Large intestine (tissue), 3 donors: ENCODE data around the gene EMC9. TPM values are rescaled to one million over a fixed set of nuclear protein-coding genes. Genes with fewer than 3 reads are reported as not detected.

Experiments
- DNase-seq, 2 donors: peaks; one replicate each; pipeline versions ENCODE4 v3.0.0 to v3.0.0-alpha.2; 2013
- H3K27ac ChIP-seq: one replicate; pipeline ENCODE4 v1.5.1; 2013; ENCODE audit warnings: low read length
- H3K27me3 ChIP-seq: 2 replicates; pipeline ENCODE4 v1.6.1; 2013; ENCODE audit warnings: low read length; ENCODE audit not compliant: control insufficient read depth, insufficient read depth
- H3K36me3 ChIP-seq: 2 replicates; pipeline ENCODE4 v1.6.1; 2013; ENCODE audit warnings: low read length; ENCODE audit not compliant: control insufficient read depth, insufficient read depth
- H3K4me1 ChIP-seq: one replicate; pipeline ENCODE4 v1.6.1; 2013; ENCODE audit warnings: low read length; ENCODE audit not compliant: control insufficient read depth, insufficient read depth
- H3K4me3 ChIP-seq: one replicate; pipeline ENCODE4 v1.5.1; 2013; ENCODE audit warnings: low read length
- H3K9me3 ChIP-seq: one replicate; pipeline ENCODE4 v1.6.1; 2013; ENCODE audit warnings: mild to moderate bottlenecking, low read depth, low read length, moderate library complexity; ENCODE audit not compliant: control insufficient read depth
- WGBS: methylation state at CpG from one replicate; pipeline ENCODE4 v1.1.5; 2013; ENCODE audit warnings: low lambda C conversion rate; ENCODE audit not compliant: insufficient coverage; 5-methylcytosine and 5-hydroxymethylcytosine counted together
- polyA plus RNA-seq: library from polyadenylated mRNA; unstranded; fragments of 120-200 nt; gene quantifications from one replicate; pipeline ENCODE4 v1.2.1, GENCODE V29; 2013

EMC9 gene
- polyA plus RNA-seq, 1 donor, result 33.9 TPM

- Histone ChIP-seq H3K9me3 (no peaks in the 10 kb centered on the region), H3K4me1 (peaks cover 48% of the 10 kb centered on the region), H3K27me3 (no peaks in the 10 kb centered on the region), H3K36me3 (peaks cover 32% of the 10 kb centered on the region), H3K4me3 (no peak overlapping the region), H3K27ac (no peak overlapping the region)
- WGBS, result no CpG with 5 or more reads among the region's 13 CpGs
- no peak for DNase-seq
Observed at GRCh38 chr14:24138396-24139271, 2.8 kb downstream of the EMC9 start.

DNA sequence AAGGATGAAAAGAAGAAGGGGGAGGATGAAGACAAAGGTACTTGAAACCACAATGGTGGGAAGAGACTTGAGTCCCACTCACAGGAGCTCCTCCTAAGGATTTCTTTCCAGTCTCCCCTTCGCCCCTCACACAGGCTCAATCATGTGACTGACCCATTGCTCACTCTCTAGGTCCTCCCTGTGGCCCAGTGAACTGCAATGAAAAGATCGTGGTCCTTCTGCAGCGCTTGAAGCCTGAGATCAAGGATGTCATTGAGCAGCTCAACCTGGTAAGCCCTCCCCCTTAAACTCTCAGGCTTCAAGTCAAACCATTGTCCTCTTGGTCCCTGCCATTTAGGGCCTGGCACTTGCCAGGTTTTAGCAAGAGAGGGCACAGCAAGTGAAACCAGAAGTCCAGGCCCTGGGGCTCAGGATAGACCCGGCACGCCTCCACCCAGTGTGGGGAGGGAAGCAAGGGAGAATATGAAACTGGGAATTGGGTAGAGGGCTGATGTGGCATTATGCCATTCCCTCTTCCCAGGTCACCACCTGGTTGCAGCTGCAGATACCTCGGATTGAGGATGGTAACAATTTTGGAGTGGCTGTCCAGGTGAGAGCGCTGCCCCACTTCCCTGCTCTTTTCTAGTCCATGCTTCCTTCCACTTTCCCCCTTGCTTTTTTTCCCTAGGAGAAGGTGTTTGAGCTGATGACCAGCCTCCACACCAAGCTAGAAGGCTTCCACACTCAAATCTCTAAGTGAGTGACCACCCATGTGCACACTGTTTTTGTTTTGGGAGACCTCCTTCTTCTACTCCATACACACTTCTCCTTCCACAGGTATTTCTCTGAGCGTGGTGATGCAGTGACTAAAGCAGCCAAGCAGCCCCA lies 3.6 kb downstream of the EMC9 start:
- Histone ChIP-seq H3K9me3 (no peaks in the 10 kb centered on the region), H3K27ac (no peak overlapping the region), H3K4me3 (no peak overlapping the region), H3K4me1 (peaks cover 39% of the 10 kb centered on the region), H3K36me3 (peaks cover 26% of the 10 kb centered on the region), H3K27me3 (no peaks in the 10 kb centered on the region)
- no CpG with 5 or more reads among the region's 8 CpGs for WGBS
- DNase-seq, result no peak

GRCh38 chr14:24136684-24137528 lies 4.5 kb downstream of the EMC9 start:
- peak in 1 of 2 donors; percentile 27 for DNase-seq
- no CpG with 5 or more reads among the region's 13 CpGs for WGBS

GRCh38 chr14:24135834-24136683 lies 5.3 kb downstream of the EMC9 start, which contains the start of gene PSME1:
Gene PSME1, plus strand, starts transcription at chr14:24136194. Its CDS starts 69 bp downstream, at chr14:24136263.
- Histone ChIP-seq H3K4me1 (peaks cover 33% of the 10 kb centered on the region), H3K27ac (peak within 1 kb of the TSS; percentile 85), H3K9me3 (no peaks in the 10 kb centered on the region), H3K27me3 (no peaks in the 10 kb centered on the region), H3K36me3 (peaks cover 29% of the 10 kb centered on the region), H3K4me3 (peak within 1 kb of the TSS; percentile 83)
- no CpG with 5 or more reads among the region's 75 CpGs for WGBS
- DNase-seq, result peak; percentile 95 to 97

More at GRCh38 chr14:24136684-24137528, 4.5 kb downstream of the EMC9 start:
- Histone ChIP-seq H3K9me3 (no peaks in the 10 kb centered on the region), H3K36me3 (peaks cover 29% of the 10 kb centered on the region), H3K27ac (peak overlapping the region; percentile 70), H3K4me1 (peaks cover 33% of the 10 kb centered on the region), H3K27me3 (no peaks in the 10 kb centered on the region), H3K4me3 (peak overlapping the region; percentile 83)

DNA sequence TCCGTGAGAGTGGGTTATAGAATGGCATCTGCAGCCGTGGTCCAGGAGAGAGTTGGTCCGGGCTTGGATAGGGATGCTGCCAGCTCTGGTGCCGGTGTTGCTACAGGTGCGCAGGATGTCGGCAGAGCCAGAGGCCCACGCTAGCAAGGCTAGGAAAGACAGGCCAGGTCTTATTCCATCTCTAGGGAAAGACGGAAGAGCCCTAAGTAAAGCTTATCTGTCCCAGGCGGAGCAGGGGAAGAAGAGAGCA lies 5.9 kb downstream of the EMC9 start:
- Histone ChIP-seq H3K27me3 (no peaks in the 10 kb centered on the region), H3K4me1 (peaks cover 33% of the 10 kb centered on the region), H3K4me3 (peak overlapping the region; percentile 57), H3K36me3 (peaks cover 29% of the 10 kb centered on the region), H3K27ac (peak overlapping the region; percentile 85), H3K9me3 (no peaks in the 10 kb centered on the region)
- DNase-seq, result no peak
- no CpG with 5 or more reads among the region's 9 CpGs for WGBS

DNA sequence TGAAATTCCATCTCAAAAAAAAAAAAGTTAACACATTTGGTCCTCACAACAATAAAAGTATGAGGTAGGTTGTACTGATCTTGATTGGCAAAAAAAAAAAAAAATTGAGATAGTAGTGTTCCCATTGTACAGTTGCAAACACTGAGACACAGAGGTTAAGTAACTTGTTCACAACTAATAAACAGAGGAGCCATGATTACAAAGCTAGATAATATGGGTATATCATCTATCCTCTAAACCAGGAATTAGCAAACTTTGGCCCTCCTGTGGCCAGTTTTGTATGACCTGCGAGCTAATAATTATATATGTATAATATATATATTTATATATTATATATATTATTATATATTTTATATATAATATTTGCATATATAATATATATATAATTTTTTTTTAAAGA lies 7.7 kb downstream of the EMC9 start:
- Histone ChIP-seq H3K4me1 (peaks cover 23% of the 10 kb centered on the region), H3K4me3 (no peak overlapping the region), H3K27ac (no peak overlapping the region), H3K27me3 (no peaks in the 10 kb centered on the region), H3K9me3 (no peaks in the 10 kb centered on the region), H3K36me3 (peaks cover 20% of the 10 kb centered on the region)
- no CpG with 5 or more reads among the region's 1 CpG for WGBS
- DNase-seq, result no peak

DNA sequence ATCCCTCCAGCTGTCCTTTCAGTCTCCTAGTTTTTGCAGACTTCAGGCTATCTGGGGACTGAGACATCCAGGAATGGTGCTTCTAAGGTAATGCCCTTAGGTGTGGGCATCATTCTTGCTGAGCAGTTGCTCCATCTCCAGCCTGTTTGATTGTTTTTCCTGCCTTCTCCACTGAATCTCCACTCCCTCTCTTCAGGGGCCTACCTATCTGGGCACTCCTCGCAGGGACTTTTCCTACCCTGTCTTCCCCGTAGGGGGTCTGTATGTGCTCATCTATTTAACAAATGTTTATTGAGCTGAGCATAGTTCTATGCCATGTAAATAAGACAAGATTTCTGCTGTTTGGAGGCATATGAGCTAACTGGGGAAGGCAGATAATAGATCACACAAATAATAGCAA lies 8.4 kb downstream of the EMC9 start:
- Histone ChIP-seq H3K9me3 (no peaks in the 10 kb centered on the region), H3K27me3 (no peaks in the 10 kb centered on the region), H3K4me3 (no peak overlapping the region), H3K27ac (no peak overlapping the region), H3K4me1 (peaks cover 16% of the 10 kb centered on the region), H3K36me3 (peaks cover 12% of the 10 kb centered on the region)
- WGBS, result no CpG with 5 or more reads among the region's 2 CpGs
- DNase-seq, result no peak

GRCh38 chr14:24132061-24132685 lies 9.2 kb downstream of the EMC9 start:
- no CpG with 5 or more reads among the region's 24 CpGs for WGBS
- no peak overlapping the region for H3K27ac ChIP-seq
- peaks cover 9% of the 10 kb centered on the region for H3K4me1 ChIP-seq
- H3K36me3 ChIP-seq, result peaks cover 4% of the 10 kb centered on the region
- H3K27me3 ChIP-seq, result no peaks in the 10 kb centered on the region
- no peak overlapping the region for H3K4me3 ChIP-seq
- H3K9me3 ChIP-seq, result no peaks in the 10 kb centered on the region
- DNase-seq, result no peak

DNA sequence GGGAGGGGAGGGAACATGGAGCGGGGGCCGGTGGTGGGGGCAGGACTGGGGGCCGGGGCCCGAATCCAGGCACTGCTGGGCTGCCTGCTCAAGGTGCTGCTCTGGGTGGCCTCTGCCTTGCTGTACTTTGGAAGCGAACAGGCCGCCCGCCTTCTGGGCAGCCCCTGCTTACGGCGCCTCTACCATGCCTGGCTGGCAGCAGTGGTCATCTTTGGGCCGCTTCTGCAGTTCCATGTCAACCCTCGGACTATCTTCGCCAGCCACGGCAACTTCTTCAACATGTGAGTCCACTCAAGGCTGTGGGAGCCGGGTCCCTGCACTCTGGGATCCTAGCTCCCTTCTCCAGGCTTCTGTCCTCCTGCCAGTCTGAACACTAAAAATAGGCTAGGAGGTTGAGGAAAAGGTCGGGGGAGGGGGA lies 9.8 kb downstream of the EMC9 start:
- no peak overlapping the region for H3K4me3 ChIP-seq
- peaks cover 5% of the 10 kb centered on the region for H3K4me1 ChIP-seq
- H3K9me3 ChIP-seq, result no peaks in the 10 kb centered on the region
- DNase-seq, result no peak
- no peak overlapping the region for H3K27ac ChIP-seq
- no CpG with 5 or more reads among the region's 15 CpGs for WGBS
- H3K36me3 ChIP-seq, result peaks cover 3% of the 10 kb centered on the region
- no peaks in the 10 kb centered on the region for H3K27me3 ChIP-seq
